Endodermal cell (in vitro differentiated cells): ENCODE results near the gene POU6F2. TPM values are rescaled to one million over a fixed set of nuclear protein-coding genes. Genes with fewer than 3 reads are reported as not detected.

Experiments
- DNase-seq: peaks from one replicate; pipeline ENCODE4 v3.0.0-alpha.2; 2017
- H3K27ac ChIP-seq: 2 replicates; pipeline ENCODE4 v1.5.1; 2013; ENCODE audit warnings: mild to moderate bottlenecking, low read depth, low read length, moderate library complexity
- H3K27me3 ChIP-seq: 2 replicates; pipeline ENCODE4 v1.6.1; 2013; ENCODE audit warnings: mild to moderate bottlenecking, low read length, moderate library complexity; ENCODE audit not compliant: insufficient read depth, control insufficient read depth, poor library complexity, severe bottlenecking
- H3K36me3 ChIP-seq: 2 replicates; pipeline ENCODE4 v1.7.0; 2013; ENCODE audit warnings: mild to moderate bottlenecking, low read length, moderate library complexity; ENCODE audit not compliant: control insufficient read depth, insufficient read depth
- H3K4me1 ChIP-seq: one replicate; pipeline ENCODE4 v1.7.0; 2013; ENCODE audit warnings: low read length; ENCODE audit not compliant: control insufficient read depth, insufficient read depth
- H3K4me3 ChIP-seq: 2 replicates; pipeline ENCODE4 v1.5.1; 2013; ENCODE audit warnings: mild to moderate bottlenecking, low read length, moderate library complexity
- H3K9ac ChIP-seq: 2 replicates; pipeline ENCODE4 v1.6.1; 2013; ENCODE audit warnings: mild to moderate bottlenecking, low read length, moderate library complexity; ENCODE audit not compliant: poor library complexity, severe bottlenecking; ENCODE audit errors: extremely low read depth
- H3K9me3 ChIP-seq: 2 replicates; pipeline ENCODE4 v1.6.1; 2013; ENCODE audit warnings: mild to moderate bottlenecking, low read length, moderate library complexity; ENCODE audit not compliant: control insufficient read depth
- H3K27ac Mint-ChIP-seq: 2 replicates; pipeline ENCODE4 v1.8.0; 2020; ENCODE audit warnings: mixed read lengths
- H3K27me3 Mint-ChIP-seq: 2 replicates; pipeline ENCODE4 v1.8.0; 2021; ENCODE audit warnings: mild to moderate bottlenecking, mixed read lengths; ENCODE audit not compliant: insufficient read depth
- H3K36me3 Mint-ChIP-seq: 2 replicates; pipeline ENCODE4 v1.8.0; 2020; ENCODE audit warnings: low read depth, mixed read lengths
- H3K4me1 Mint-ChIP-seq: 2 replicates; pipeline ENCODE4 v1.8.0; 2020; ENCODE audit warnings: mixed read lengths
- H3K4me3 Mint-ChIP-seq: 2 replicates; pipeline ENCODE4 v1.8.0; 2020; ENCODE audit warnings: mild to moderate bottlenecking, moderate library complexity, mixed read lengths
- H3K9me3 Mint-ChIP-seq: 2 replicates; pipeline ENCODE4 v1.8.0; 2020; ENCODE audit warnings: mild to moderate bottlenecking, mixed read lengths
- WGBS, 2 experiments: methylation state at CpG; one replicate each; pipeline versions ENCODE4 v1.1.5 to v1.1.7; 2013; ENCODE audit warnings: missing lambda C conversion rate in 2 of 2, mixed read lengths in 1 of 2; ENCODE audit not compliant: insufficient coverage in 1 of 2, insufficient read length in 1 of 2; 5-methylcytosine and 5-hydroxymethylcytosine counted together
- total RNA-seq, 2 donors: library from RNA; stranded (reverse); fragmentation: NEBNext Ultra II Directional in 1 of 2; extraction: Animal tissue kit (Norgen Biotek cat#: 25700) in 1 of 2; gene quantifications; 2 replicates in 1 of 2; 3 replicates in 1 of 2; pipeline ENCODE4 v1.2.1, GENCODE V29; 2021
- TF ChIP-seq, protein P1 (sequence below): fragments of 200-600 bp; sonication (generic); conservative IDR thresholded peaks from 2 replicates; pipeline ENCODE4 v1.5.0; 2021; ENCODE audit warnings: antibody characterized with exemption, mild to moderate bottlenecking

The POU6F2 gene
- total RNA-seq, 2 donors from 2014 or later: 6.0 to 10.0 TPM

DNA sequence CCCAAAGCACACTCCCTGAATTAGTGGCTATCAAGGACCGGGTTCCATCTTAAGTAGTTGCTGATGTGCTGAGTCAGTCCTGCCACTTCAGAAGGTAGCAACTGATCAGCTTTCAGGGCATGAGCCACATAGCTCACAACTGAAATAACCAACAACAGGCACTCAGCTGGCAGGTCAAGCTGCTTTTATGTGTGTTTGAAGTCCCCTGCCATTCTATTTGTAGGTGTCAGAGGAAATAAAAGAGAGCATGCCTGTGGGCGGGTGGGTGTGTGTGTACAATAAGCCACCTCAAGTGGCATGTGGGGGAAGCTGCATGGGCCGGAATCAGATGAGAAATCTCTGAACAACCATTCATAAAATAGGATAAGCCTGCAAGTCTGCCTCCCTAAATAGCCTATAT, 474.2 kb downstream of the POU6F2 start:
- Histone ChIP-seq H3K9ac (no peak overlapping the region), H3K9me3 (no peaks in the 10 kb centered on the region), H3K27ac (no peak overlapping the region), H3K4me1 (peaks cover 2% of the 10 kb centered on the region), H3K27me3 (no peaks in the 10 kb centered on the region), H3K36me3 (no peaks in the 10 kb centered on the region), H3K4me3 (no peak overlapping the region)
- H3K36me3 Mint-ChIP-seq: no peaks in the 10 kb centered on the region
- no peaks in the 10 kb centered on the region for H3K9me3 Mint-ChIP-seq
- H3K4me3 Mint-ChIP-seq: no peak overlapping the region
- 85 to 90% methylated on average over 2 of the region's 3 CpGs for WGBS, 2 experiments
- H3K4me1 Mint-ChIP-seq: peaks cover 8% of the 10 kb centered on the region
- TF ChIP-seq, protein P1, sequence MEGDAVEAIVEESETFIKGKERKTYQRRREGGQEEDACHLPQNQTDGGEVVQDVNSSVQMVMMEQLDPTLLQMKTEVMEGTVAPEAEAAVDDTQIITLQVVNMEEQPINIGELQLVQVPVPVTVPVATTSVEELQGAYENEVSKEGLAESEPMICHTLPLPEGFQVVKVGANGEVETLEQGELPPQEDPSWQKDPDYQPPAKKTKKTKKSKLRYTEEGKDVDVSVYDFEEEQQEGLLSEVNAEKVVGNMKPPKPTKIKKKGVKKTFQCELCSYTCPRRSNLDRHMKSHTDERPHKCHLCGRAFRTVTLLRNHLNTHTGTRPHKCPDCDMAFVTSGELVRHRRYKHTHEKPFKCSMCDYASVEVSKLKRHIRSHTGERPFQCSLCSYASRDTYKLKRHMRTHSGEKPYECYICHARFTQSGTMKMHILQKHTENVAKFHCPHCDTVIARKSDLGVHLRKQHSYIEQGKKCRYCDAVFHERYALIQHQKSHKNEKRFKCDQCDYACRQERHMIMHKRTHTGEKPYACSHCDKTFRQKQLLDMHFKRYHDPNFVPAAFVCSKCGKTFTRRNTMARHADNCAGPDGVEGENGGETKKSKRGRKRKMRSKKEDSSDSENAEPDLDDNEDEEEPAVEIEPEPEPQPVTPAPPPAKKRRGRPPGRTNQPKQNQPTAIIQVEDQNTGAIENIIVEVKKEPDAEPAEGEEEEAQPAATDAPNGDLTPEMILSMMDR: no peak
- no peaks in the 10 kb centered on the region for H3K27me3 Mint-ChIP-seq
- DNase-seq: no peak
- no peak overlapping the region for H3K27ac Mint-ChIP-seq

DNA sequence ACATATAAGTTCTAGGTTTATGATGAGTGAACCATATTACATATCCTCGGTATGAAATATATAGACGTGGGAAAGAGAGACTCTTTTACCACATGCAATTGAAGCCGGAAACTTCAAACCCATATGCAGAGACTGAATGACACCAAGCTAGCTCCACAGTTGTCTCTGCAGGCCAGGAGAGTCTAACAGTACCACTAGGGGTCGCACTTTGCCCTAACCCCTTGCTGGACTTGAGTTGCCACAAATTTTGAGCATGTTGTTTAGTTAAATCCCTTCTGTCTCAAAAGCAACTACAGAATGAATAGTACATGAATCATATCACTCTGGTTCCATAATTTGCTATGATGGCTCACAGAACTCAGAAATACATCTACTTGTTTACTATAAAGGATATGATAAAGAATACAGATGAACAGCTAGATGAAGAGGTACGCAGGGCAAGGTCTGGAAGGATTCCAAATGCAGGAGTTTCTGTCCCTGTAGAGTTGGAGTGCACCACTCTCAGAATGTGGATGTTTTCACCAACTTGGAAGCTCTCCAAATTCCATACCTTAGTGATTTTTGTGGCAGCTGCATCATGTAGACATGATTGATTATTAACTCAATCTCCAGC, 476.1 kb downstream of the POU6F2 start:
- Histone ChIP-seq H3K4me3 (no peak overlapping the region), H3K27ac (no peak overlapping the region), H3K27me3 (no peaks in the 10 kb centered on the region), H3K9me3 (no peaks in the 10 kb centered on the region), H3K4me1 (peaks cover 5% of the 10 kb centered on the region), H3K36me3 (no peaks in the 10 kb centered on the region), H3K9ac (no peak overlapping the region)
- Mint-ChIP-seq H3K4me1 (peaks cover 18% of the 10 kb centered on the region), H3K27ac (no peak overlapping the region), H3K27me3 (no peaks in the 10 kb centered on the region), H3K9me3 (no peaks in the 10 kb centered on the region), H3K36me3 (no peaks in the 10 kb centered on the region), H3K4me3 (no peak overlapping the region)
- WGBS, 2 experiments: 25 to 39% methylated on average over 2 to 5 of the region's 5 CpGs
- TF ChIP-seq, protein P1: peak; percentile 97
- peak; percentile 90 for DNase-seq

DNA sequence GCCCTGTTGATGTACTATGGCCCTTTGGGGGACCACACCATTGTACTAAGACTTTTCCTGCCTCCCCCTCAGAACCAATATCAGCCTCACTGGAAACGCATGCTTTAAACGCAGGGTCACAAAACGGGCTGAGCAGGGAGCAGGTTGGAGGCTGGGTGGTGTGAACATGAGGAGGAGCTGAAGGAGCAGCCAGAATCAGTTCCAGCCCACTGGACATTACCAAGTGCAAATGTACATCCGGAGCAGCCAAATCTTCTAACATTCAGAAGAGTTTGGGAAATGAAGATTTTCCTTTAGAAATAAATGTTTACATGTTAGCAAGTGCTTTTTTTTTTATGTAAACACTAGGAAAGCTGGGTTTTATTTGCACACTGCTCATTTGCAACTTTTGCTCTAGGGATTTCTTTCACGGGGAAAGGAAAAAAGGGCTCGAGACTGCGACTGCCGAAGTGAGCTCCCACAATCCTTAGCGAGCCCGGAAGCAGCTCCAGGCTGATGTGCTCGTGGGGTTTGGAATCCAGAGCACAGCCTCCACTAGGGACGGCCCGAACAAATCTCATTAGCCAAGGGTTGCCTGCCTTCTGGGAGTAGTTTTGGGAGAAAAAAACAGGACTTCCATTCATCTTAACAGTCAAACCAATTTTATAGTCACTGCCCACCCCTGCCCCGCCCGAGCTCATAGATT, 480.5 kb downstream of the POU6F2 start:
- no peaks in the 10 kb centered on the region for H3K36me3 Mint-ChIP-seq
- no peak overlapping the region for H3K27ac ChIP-seq
- no peaks in the 10 kb centered on the region for H3K9me3 ChIP-seq
- no peaks in the 10 kb centered on the region for H3K27me3 Mint-ChIP-seq
- no peak overlapping the region for H3K4me3 Mint-ChIP-seq
- no peaks in the 10 kb centered on the region for H3K36me3 ChIP-seq
- no peak overlapping the region for H3K27ac Mint-ChIP-seq
- no peaks in the 10 kb centered on the region for H3K27me3 ChIP-seq
- 75 to 88% methylated on average over 7 to 15 of the region's 15 CpGs for WGBS, 2 experiments
- no peak overlapping the region for H3K4me3 ChIP-seq
- no peak for DNase-seq
- H3K4me1 ChIP-seq: peaks cover 18% of the 10 kb centered on the region
- H3K4me1 Mint-ChIP-seq: peaks cover 31% of the 10 kb centered on the region
- TF ChIP-seq, protein P1: no peak
- H3K9me3 Mint-ChIP-seq: no peaks in the 10 kb centered on the region
- no peak overlapping the region for H3K9ac ChIP-seq
